Thyroid gland (tissue), 4 donors: ENCODE data around the gene UTS2B.

Experiments
- POLR2A ChIP-seq, 2 donors: fragments of 450-650 bp; IDR thresholded peaks; one replicate each; pipeline ENCODE4 v1.6.1; 2017; ENCODE audit warnings: antibody characterized with exemption in 2 of 2, mild to moderate bottlenecking in 2 of 2, moderate library complexity in 1 of 2
- TF ChIP-seq, protein P1 (sequence below), 6 experiments: fragments of 200-600 bp in 3 of 6; fragments of 450-650 bp in 3 of 6; sonication (generic) in 3 of 6; IDR thresholded peaks; one replicate each; pipeline ENCODE4 v1.5.1; 2016 to 2019; ENCODE audit warnings: antibody characterized with exemption in 6 of 6, mild to moderate bottlenecking in 2 of 6, inconsistent platforms in 1 of 6, moderate library complexity in 1 of 6

DNA sequence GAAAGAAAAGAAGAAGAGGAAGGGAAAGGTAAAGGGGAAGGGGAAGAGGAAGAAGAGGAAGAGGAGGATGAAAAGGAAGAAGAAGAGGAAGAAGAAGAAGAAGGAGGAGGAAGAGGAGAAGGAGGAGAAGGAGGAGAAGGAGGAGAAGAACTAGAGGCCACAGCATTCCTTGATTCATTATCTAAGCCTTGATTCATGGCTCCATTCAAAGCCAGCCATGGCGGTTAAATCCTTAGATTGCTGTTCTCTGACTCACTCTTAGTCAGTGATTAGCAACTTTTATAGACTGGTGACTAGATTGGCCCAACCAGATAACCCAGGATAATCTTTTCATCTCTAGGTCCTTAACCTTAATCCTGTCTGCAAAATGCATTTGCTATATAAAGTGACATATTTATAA lies 83.7 kb downstream of the UTS2B start:
- TF ChIP-seq, protein P1, sequence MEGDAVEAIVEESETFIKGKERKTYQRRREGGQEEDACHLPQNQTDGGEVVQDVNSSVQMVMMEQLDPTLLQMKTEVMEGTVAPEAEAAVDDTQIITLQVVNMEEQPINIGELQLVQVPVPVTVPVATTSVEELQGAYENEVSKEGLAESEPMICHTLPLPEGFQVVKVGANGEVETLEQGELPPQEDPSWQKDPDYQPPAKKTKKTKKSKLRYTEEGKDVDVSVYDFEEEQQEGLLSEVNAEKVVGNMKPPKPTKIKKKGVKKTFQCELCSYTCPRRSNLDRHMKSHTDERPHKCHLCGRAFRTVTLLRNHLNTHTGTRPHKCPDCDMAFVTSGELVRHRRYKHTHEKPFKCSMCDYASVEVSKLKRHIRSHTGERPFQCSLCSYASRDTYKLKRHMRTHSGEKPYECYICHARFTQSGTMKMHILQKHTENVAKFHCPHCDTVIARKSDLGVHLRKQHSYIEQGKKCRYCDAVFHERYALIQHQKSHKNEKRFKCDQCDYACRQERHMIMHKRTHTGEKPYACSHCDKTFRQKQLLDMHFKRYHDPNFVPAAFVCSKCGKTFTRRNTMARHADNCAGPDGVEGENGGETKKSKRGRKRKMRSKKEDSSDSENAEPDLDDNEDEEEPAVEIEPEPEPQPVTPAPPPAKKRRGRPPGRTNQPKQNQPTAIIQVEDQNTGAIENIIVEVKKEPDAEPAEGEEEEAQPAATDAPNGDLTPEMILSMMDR (IDR thresholded peaks at IDR 0.05): no peak
- TF ChIP-seq POLR2A (IDR thresholded peaks at IDR 0.05): no peak
